HG03575 (cell line): ENCODE measurements around the gene RAB17.

Experiments used
- ATAC-seq: cut with Tn5 transposase; IDR thresholded peaks from one replicate; pipeline ENCODE4 v1.9.1; 2021; ENCODE audit not compliant: unreplicated experiment, insufficient number of reproducible peaks, low FRiP score; ENCODE audit errors: extremely low read depth

Gene RAB17

GRCh38 chr2:237583385-237584295, 6.9 kb downstream of the RAB17 start:
- no peak for ATAC-seq

GRCh38 chr2:237581751-237582746, 8.5 kb downstream of the RAB17 start:
- ATAC-seq: no peak

- ATAC-seq: no peak
Measured at GRCh38 chr2:237581326-237581725, 9.2 kb downstream of the RAB17 start.

GRCh38 chr2:237577956-237578870, 12.3 kb downstream of the RAB17 start:
- no peak for ATAC-seq

GRCh38 chr2:237577458-237577857, 13.1 kb downstream of the RAB17 start:
- ATAC-seq: no peak

DNA sequence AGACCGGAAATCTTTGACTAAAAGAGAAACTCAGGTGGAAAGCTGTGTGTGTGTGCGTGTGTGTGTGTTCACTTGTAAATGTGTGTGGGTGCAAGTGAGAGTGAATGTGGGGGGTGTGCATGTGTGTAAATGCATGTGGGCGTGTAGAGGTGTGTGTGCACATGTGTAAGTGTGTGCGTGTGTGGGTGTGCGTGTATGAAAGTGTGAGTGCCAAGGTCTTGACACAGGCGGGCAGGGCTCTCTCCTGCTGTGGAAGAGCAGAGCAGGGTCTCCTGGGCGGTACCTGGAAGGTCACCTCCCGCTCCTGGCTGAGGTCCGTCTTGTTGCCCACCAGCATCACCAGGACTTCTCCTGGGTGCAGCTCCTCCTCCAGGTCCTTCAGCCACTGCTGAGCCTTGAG, 13.6 kb downstream of the RAB17 start:
- ATAC-seq: no peak

- no peak for ATAC-seq
Measured at GRCh38 chr2:237575869-237576862, 14.4 kb downstream of the RAB17 start.

DNA sequence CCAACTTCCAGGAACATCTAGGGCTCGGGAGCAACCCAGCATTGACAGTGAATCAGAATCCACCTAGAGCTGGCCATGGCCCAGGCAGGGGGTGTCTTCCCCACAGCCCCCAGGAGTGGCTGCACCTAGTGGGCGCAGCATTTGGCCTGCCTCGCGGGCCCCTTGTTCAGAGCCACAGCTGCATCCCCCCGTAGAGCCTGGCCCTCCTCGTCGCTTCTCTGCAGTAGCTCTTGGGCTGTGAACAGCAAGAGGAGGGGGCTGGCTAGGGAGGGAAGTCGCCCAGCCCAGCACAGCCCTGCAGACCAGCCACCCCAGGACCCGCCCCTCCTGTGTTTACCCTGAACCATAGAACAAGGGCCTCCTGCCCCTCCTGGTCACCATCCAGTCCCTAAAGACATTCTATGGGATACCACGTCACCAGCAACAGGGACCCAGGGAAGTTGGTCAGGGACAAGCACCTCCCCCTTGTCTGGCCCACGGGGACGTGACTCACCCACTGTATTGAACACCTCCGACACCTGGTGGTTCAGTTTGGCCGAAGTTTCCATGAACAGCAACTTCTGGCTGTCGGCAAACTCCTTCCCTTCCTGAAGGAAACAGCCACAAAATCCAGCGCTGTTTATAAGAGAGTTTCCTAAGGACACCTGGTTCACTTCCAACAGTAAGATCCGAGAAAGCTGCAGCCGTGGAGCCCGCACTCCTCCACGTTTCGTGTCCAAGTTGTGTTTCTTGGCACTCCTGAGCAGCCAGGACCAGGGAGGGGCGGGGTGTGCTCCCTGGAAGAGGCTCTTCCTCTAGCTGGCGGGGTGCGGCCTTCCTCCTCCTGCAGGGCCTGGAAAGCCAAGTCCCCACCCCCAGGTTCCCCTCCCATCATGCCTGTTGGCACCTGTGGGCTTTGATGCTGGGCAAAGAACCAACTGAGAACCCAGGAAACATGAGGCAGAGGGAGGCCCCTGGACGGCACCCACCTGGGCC, 15.4 kb downstream of the RAB17 start:
- no peak for ATAC-seq

DNA sequence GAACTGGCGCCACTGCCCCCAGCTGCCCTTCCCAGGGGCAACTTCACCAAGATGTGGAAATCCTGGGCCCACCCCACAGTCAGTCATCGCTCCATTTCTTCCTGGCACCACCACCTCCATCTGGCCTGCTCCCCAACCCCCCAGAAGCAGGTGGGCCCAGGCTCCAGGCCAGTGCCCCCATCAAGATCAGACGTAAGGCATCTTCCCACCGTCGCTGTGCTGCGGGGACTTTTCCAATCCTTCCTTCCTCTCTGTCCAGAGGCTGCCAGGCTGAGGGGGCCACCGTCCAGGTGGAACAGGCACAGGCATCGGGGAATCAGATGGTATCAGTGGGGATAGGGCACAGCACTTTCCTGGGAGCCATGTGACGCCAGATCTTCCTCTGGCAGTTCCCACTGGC, 16.1 kb downstream of the RAB17 start:
- ATAC-seq: no peak

- ATAC-seq: no peak
Measured at GRCh38 chr2:237573721-237574415, 16.7 kb downstream of the RAB17 start.

- ATAC-seq: no peak
Measured at GRCh38 chr2:237572742-237573101, 17.8 kb downstream of the RAB17 start.

DNA sequence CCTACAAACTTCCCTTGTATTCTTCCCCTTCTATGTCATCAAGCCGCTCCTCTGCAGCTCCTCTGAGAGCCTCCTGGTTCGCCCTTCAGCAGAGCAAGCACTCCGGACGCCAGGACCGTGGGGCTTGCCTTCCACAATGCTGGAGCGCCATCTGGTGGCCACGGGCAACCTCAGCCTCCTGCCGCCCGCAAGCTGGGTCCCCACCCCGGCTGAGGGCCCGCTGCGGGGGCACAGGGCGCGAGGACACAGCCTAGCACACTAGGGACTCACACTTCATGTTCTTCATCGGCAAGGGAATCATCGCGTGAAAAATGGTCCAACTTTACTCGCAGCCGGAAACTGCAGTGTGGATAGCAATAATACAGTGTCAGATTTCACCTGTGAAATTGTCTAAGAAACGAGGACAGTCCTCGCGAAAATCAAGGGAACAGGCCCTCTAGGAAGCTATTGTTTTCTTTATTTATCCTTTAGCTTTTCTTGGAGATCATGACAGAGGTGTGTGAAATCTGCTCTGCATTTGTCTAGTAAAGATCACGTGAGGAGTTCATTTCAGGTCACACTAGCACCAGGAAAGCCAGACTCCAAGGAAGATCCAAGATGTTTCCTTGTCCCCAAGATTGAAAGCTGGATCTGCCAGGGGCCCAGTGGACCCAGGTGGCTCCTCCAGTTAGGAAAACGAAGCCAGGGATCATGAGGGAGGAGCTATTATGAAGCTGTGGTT, 18.4 kb downstream of the RAB17 start:
- no peak for ATAC-seq

DNA sequence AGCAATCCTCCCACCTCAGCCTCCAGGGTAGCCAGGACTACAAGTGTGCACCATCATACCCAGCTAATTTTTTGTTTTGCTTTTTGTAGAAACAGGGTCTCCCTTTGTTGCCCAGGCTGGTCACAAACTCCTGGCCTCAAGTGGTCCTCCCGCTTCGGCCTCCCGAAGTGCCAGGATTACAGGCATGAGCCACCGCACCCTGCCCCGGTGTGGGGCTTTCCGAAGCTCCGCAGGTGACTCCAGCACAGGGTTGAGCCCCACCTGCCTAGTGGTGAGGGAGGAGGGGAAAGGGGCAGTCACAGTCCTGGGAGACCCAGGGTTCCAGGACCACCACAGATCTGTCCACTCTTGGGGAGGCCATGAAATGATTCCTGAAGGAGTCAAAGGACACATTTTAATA, 19.0 kb downstream of the RAB17 start:
- ATAC-seq: no peak

- no peak for ATAC-seq
Measured at GRCh38 chr2:237570776-237571335, 19.7 kb downstream of the RAB17 start.

DNA sequence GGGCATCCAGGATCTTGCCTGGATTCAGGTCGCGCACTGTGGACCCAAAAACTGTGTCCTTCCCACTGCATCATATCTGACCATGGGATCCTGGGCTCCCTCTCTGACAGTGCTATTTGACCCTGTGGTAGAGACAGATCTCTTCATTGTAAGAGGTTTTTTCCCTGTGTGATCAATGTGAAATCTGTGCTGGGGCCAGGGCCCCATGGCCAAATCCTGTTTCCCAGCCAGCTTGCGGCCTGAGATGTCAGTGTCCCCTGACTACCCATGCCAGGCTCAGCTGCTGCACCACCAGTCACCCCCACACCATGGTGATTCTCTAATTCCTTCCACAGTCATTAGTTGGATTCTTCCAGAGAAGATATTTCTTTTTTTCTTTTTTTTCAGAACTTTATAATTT, 20.6 kb downstream of the RAB17 start:
- no peak for ATAC-seq
